AG10803 (cell line): Measurements from ENCODE around the gene MYH15.

Experiments used
- DNase-seq: peaks from one replicate; pipeline ENCODE4 v3.0.0; 2010; ENCODE audit warnings: low read depth
- H3K4me3 ChIP-seq: 2 replicates; pipeline ENCODE4 v1.5.1; 2011; ENCODE audit warnings: mild to moderate bottlenecking, low read length, control low read depth
- TF ChIP-seq, protein P1 (sequence below): conservative IDR thresholded peaks from 2 replicates; pipeline ENCODE4 v1.5.1; 2011; ENCODE audit warnings: mild to moderate bottlenecking, low read length, control low read depth, inconsistent platforms

Gene MYH15

DNA sequence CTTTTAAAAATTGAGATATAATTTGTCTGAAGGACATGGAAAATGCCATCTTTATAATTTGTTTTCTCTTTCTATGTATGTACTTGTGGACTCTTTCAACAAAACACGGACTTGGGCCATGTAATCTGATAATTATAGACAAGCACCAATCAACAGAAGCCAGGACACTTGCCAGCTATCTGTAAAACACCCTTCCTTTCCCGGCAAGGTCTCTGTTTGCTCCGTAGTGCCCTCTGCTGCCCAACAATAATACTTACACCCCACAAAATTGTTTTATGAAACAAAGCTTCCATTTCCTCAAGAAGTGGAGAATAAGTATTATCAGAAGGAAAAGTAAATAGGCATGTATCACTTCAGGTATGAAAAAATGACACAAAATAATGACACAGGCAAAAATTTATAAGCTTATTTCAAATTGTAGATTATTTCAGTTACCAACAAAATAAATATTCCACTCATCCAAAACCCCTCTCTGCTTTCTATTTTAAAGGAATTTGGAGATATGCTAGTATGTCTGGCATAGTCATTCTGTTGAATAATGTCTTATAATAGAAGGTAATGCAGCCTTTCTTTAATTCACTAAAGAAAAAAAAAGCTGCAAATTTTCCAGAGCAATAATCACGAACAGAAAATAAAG, 32.8 kb downstream of the MYH15 start:
- no peak overlapping the region for H3K4me3 ChIP-seq
- TF ChIP-seq, protein P1, sequence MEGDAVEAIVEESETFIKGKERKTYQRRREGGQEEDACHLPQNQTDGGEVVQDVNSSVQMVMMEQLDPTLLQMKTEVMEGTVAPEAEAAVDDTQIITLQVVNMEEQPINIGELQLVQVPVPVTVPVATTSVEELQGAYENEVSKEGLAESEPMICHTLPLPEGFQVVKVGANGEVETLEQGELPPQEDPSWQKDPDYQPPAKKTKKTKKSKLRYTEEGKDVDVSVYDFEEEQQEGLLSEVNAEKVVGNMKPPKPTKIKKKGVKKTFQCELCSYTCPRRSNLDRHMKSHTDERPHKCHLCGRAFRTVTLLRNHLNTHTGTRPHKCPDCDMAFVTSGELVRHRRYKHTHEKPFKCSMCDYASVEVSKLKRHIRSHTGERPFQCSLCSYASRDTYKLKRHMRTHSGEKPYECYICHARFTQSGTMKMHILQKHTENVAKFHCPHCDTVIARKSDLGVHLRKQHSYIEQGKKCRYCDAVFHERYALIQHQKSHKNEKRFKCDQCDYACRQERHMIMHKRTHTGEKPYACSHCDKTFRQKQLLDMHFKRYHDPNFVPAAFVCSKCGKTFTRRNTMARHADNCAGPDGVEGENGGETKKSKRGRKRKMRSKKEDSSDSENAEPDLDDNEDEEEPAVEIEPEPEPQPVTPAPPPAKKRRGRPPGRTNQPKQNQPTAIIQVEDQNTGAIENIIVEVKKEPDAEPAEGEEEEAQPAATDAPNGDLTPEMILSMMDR, result peak; percentile 84
- DNase-seq, result peak; percentile 72

DNA sequence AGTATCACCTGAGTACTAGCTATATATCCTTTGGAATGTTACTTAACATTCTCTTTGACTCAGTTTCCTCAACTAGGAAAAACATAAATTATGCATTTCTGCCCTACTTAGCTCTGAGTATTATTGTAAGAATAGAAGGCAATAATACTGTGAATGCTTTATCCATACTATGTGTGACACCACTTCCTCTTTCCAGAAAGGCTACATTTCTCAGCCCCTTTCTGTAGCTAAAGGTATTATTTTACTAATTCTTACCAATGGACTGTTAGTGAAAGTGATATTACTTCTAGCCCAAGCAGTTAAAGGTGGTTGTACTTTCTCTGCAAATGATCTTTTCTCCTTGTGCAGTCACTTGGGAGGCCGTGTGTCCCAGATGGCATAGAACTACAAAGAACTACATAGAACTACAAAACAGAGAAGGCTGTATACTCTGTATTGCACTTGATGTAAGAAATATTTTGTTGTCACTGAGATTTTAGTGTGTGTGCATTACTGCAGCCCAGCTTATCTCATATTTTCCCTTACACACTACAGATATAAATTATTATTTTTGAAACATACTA, 35.1 kb downstream of the MYH15 start:
- no peak overlapping the region for H3K4me3 ChIP-seq
- DNase-seq, result no peak
- TF ChIP-seq, protein P1, result no peak

DNA sequence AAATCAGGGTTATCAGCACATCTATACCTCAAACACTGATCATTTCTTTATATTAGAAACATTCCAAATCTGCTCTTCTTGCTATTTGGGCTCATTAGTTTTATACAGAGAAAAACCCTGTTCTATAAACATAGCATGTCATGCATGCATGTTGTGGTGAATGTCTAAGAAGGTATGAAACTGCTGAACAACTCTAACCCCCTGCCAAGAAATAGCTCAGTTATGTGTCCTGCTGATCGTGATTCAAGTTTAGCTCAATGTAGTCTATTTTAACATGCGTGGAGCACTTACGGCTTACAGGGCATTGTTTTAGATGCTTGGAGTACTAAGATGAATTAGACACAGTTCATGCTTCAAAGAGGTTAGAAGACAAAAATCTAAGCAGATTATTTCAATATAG, 35.8 kb downstream of the MYH15 start:
- TF ChIP-seq, protein P1, result no peak
- H3K4me3 ChIP-seq, result no peak overlapping the region
- peak; percentile 22 for DNase-seq

DNA sequence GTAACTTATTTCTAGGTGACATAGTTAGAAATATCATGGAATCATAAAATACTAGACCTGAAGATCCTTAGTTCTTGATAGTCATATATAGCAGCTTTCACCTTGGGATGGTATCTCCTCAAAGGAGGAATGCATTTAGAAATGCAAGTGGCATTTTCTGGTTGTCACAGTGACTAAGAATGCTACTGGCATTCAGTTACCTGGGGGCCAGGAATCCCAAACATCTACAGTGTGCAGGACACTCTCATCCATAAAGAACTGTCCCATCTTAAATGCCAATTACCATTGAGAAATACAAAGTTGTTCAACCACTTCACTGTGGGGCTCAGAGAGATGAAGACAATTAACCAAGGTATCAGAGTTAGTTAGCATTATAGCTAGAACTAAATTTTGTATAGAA, 36.7 kb downstream of the MYH15 start:
- no peak for DNase-seq
- H3K4me3 ChIP-seq, result no peak overlapping the region
- TF ChIP-seq, protein P1, result no peak

DNA sequence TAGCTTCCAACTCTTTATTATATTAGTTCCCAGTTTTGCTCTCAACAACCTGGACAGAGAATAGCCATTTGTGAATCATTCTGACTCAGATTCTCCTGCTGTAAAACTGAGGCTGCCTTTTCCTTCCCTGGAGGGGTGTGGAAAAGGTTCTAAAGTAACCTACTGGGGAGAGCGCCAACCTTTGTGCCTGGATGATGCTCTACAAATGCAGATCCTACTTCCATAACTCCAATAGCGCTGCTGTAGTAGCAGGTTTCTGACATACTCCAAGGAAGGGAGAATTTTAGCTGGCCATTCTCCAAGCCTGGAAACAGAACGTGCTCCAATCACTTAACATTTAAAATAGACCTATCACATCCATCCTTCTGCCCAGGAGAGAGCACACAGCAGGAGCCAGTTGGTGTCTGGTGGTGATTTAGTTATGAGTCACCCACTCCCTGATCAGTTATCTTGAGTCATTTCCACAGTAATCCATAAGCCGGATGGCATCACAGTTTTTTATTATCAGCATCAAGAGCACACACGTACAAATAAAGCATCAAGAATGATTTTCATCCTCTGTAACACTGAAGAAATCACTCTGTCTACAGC, 38.3 kb downstream of the MYH15 start:
- H3K4me3 ChIP-seq, result no peak overlapping the region
- DNase-seq, result peak; percentile 71
- TF ChIP-seq, protein P1, result no peak

DNA sequence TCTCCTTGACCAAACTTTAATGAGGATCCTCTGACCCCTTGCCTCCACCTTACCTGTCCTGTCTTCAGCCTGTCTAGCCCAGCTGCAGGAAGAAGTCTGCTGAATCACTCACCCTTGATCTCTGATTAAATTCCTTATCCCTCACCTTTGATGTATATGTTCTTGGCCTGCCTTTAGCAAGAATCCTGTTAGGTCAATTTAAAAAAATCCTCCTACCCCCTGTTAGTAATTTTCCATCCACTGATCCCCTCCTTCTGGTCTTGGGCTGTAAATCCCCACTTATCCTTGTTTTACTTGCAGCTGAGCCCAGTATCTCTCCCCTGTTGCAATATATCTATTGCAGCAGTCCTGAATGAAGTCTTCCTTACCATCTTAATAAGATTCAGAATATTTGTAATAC, 39.0 kb downstream of the MYH15 start:
- peak; percentile 25 for DNase-seq
- H3K4me3 ChIP-seq, result no peak overlapping the region
- TF ChIP-seq, protein P1, result no peak

DNA sequence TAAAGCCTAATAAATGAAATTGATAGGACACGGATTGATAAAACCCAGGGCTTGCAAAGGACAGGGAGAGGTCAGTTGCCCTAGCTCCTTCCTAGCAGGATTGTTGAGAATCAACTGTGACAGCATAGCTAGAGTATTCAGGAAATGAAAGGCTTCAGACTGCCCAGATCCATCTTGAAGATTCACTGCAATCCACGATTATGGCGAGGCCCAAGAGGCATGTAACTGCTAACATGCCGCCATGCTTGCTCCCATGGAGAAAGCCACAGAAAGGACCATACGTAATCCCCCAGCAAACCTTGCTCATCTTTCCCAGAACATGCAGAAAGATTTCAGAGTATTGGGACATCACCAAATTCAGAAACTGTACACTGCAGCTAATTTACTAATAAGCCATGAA, 41.3 kb downstream of the MYH15 start:
- TF ChIP-seq, protein P1, result no peak
- DNase-seq, result no peak
- no peak overlapping the region for H3K4me3 ChIP-seq
